Amniotic stem cell (primary cell): ENCODE data around the gene HES4.
"Not testable (repeated sequence)": the region's sequence is repeated elsewhere in the genome, so short reads cannot be mapped to it uniquely, and the experiment has no call there.

Experiments
- DNase-seq: peaks from one replicate; lab custom pipeline; 2025; lab: John Stamatoyannopoulos, UW

Gene HES4

GRCh38 chr1:997993-998744, 1.7 kb downstream of the HES4 start:
- no peak for DNase-seq

- no peak for DNase-seq
These were observed 2.2 kb downstream of the HES4 start for GRCh38 chr1:997713-997992.

- no peak for DNase-seq
These were observed 2.8 kb downstream of the HES4 start for GRCh38 chr1:996851-997712.

- no peak for DNase-seq
These were observed 3.9 kb downstream of the HES4 start for GRCh38 chr1:995665-996633.

- not testable (repeated sequence) for DNase-seq
These were observed 5.4 kb downstream of the HES4 start for GRCh38 chr1:994546-994945.

GRCh38 chr1:993379-993995, 6.4 kb downstream of the HES4 start:
- DNase-seq, result no peak

DNA sequence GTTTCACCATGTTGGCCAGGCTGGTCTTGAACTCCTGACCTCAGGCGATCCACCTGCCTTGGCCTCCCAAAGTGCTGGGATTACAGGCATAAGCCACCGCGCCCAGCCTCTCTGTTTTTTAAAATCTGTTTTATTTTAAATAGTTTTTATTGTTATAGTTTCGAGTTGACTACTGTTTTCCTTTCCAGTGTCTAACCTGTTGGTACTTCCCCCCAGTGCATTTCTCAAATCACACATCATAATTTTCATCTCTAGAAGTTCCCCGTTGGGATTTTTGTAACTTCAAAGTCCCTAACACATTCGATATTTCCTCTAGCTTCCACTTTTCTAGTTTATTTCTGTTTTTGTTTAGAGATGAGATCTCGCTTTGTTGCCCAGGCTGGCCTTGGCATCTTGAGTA, 7.5 kb downstream of the HES4 start:
- no peak for DNase-seq

DNA sequence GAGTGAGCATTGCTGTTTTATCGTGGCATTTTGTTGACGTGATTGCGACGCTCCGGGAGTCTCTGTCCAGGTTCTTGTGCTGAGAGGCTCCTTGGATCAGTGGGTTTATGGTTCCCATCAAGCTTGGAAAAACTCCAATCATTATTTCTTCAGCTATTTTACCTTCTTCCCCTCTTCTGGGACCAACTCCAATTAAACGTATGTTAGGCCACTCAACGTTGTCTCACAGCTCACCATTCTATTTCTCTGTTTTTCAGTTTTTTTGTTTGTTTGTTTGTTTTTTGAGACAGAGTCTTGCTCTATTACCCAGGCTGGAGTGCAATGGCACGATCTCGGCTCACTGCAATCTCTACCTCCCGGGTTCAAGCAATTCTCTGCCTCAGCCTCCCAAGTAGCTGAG, 8.0 kb downstream of the HES4 start:
- no peak for DNase-seq

DNA sequence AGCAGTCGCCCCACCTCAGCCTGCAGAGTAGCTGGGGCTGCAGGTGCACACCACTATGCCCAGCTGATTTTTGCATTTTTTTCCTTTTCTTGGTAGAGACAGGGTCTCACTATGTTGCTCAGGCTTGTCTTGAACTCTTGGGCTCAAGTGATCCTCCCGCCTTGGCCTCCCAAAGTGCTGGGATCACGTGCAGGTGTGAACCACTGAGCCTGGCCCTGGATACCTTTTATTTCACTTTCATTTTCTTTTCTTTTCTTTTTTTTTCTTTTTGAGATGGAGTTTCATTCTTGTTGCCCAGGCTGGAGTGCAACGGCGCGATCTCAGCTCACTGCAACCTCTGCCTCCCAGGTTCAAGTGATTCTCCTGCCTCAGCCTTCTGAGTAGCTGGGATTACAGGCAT, 8.6 kb downstream of the HES4 start:
- not testable (repeated sequence) for DNase-seq

DNA sequence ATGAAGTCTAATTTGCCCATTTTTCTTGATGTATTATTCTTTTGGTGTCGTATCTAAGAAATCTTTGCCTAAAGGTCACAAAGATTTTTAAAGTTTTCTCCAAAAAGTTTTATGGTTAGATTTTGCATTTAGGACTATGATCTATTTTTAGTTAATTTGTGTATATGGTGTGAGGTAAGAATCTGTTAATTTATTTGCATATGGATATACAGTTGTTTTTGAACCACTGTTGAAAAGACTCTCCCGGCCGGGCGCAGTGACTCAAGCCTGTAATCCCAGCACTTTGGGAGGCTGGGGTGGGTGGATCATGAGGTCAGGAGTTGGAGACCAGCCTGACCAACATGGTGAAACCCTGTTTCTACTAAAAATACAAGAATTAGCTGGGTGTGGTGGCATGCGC, 11.8 kb downstream of the HES4 start:
- DNase-seq, result not testable (repeated sequence)

DNA sequence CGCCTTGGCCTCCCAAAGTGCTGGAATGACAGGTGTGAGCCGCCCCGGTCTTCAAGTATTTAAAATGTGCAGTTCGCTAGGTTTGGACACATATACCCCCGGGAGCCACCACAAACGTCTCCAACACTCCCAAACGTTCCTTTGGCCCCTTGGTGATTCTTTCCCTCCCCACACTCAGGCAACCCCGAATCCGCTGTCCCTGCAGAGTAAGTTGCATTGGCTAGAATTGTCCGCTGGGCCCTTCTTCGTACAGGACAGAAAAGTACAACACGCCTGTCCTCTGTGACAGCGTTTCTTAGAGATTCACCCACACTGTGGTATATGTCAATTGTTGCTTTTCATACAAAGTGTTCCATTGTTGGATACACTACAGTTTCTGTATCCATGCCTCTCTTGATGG, 14.8 kb downstream of the HES4 start:
- DNase-seq, result no peak

DNA sequence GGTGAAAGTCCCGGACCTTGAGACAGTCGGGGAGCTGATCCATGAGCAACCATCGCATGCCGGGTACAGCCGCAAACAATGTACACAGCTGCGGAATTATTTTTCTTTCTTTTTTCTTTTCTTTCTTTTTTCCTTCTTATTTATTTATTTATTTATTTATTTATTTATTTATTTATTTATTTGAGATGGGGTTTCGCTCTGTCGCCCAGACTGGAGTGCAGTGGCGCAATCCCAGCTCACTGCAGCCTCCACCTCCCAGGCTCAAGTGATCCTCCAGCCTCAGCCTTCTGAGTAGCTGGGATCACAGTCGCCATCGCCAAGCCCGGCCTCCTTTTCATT, 15.5 kb downstream of the HES4 start:
- no peak for DNase-seq

- no peak for DNase-seq
These were observed 16.0 kb downstream of the HES4 start for GRCh38 chr1:983798-984475.

- DNase-seq, result no peak
These were observed 17.0 kb downstream of the HES4 start for GRCh38 chr1:982765-983436.

- DNase-seq, result no peak
These were observed 17.8 kb downstream of the HES4 start, which contains the start of gene PERM1 for GRCh38 chr1:981955-982558. TSS of gene PERM1 (minus strand) at chr1:982093. CDS start at chr1:981029, 1,064 bp downstream.

DNA sequence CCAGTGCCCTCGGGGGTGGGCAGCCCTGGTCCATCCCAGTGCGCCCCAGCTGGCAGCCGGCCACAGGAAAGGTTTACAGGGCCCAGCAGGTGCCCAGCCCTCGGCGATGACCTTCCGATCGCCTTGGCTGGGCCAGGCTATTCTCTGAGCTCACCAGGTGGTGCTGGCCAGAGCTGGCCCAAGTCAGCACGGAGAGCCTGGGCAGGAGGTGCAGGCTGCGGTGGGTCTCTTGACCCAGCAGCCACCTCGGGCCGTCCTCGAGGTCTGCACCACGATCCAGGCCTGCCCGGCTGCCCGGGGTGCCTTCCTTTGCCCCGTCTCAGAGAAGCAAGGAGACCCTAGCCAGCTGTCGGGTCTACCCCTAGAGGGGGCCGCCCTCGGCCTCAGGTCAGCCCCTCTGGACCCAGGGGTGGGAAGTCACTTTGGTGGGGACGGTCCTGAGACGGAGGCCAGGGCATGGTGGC, 18.4 kb downstream of the HES4 start:
- DNase-seq, result no peak

- no peak for DNase-seq
These were observed 19.1 kb downstream of the HES4 start for GRCh38 chr1:980602-981395.

GRCh38 chr1:980137-980571, 19.7 kb downstream of the HES4 start:
- DNase-seq, result no peak

GRCh38 chr1:979744-980072, 20.2 kb downstream of the HES4 start:
- DNase-seq, result no peak
